CD4-positive, alpha-beta T cell treated with Interleukin-21 for 1 hour (primary cell): ENCODE data around the gene CFAP299.

Source experiments
- DNase-seq: peaks from one replicate; pipeline ENCODE4 v3.0.0-alpha.2; 2020

CFAP299 gene

DNA sequence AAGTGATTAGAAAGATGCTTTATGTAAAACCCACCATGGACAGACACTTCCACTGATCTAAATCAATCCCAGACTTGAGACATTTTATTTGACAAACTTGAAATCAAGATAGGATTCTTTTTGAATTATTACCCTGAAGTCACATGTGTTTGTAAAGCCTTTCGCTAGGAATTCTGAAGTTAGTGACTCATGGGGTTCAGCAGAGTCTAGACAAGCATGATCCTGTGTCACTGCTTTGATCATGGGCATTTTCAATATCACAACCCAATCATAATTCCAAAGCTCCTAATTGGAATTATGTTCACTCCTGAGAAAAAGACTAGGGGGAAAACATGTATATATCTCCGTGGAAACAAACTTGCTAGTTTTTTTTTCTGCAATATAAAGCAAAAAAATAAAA lies 627.5 kb downstream of the CFAP299 start:
- DNase-seq: no peak

DNA sequence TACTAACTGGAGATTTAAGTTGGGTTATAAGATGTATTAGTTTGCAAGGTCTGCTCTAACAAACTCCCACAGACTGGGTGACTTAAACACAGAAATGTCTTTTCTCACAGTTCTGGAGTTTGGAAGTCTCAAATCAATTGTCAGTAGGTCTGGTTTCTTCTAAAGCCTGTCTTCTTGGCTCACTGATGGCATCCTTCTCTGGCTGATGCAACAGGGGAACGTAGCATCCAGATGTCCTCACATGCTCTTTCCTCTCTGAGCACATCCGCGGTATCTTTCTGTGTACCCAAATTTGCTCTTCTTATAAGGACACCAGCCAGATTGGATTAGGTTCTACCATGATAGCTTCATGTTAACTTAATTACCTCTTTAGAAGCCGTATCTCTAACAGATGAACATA lies 631.8 kb downstream of the CFAP299 start:
- no peak for DNase-seq

DNA sequence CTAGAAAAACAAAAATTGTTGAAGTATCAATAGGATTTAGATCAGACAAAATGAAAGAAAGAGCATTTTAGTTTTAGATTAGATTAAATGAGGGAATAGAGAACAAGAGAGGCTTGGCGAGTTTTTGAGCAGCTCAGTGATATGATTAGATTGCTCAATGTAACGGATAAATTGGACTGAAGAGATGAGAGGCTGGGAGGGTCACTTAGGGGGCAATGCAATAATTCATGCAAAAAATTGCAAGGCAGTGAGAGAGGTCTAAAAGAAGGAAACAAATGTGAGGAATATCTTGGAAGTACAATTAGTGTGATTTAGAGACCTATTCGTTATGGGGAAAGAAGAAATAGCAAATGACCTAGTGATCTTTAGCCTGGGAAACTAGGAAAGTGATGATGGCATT lies 644.7 kb downstream of the CFAP299 start:
- no peak for DNase-seq

DNA sequence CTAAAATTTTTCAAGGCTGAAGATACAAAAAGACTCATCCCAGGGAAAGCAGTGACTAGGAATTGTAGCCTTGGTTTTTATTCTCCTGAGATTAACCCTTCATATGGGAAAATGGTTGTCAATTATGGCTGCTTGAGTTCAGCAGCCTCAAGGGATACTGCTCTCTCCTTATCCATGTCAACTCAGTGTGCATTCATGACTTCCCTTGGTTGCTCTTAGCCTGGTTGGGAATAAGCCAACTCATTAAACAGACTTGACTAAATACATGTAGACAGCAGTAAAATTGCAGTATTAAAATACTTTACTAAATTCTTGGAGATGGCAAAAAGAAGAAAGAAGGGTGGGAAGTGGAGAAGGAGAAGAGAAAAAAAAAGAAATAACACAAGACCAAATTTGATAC lies 650.5 kb downstream of the CFAP299 start:
- no peak for DNase-seq

DNA sequence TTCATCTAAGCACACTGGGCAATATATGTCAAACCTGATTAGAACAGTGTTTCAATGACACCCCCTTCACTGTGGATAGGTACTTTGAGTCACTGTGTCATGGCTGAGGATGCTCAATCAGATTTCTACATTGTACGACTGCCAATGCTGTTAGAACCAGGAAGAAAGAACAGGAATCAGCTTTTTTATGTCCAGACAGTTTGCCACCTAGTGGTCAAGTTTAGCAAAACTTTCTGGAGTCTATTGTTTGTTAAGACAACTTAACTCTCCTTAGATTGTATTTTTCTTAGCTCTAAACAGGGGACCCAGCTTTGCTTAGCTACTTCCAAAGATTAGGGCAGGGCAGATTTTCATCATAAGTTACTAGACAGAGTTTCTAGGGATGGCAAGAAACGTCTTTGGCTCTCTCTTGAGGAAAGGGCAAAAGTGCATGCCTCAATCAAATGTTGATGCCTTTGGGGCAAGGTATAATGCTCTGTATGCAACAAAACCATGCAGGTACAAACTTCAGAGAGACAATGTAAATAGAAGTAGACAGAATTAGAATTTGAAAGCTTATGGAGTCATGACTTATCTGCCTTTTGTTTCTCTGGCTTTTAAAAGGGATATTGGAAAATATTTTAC lies 654.5 kb downstream of the CFAP299 start:
- DNase-seq: peak; percentile 63

DNA sequence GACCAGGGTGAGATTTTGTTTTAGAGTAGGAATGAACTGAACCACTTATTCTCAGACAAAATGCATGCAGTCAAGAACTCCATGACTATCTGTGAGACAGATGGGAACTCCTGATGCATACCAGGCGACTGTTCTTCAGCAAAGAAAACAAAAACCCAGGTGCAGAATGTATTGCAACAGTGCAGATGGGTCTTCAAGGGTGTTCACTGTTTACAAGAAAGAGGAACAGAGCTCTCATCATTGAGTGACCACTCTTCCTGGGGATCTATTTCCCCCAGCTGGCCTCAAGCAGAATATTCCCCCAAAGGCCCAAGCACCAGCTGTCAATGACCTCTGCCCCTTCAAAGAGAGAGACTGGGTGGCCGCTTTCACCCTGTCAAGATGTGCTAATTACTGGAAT lies 655.3 kb downstream of the CFAP299 start:
- DNase-seq: no peak

DNA sequence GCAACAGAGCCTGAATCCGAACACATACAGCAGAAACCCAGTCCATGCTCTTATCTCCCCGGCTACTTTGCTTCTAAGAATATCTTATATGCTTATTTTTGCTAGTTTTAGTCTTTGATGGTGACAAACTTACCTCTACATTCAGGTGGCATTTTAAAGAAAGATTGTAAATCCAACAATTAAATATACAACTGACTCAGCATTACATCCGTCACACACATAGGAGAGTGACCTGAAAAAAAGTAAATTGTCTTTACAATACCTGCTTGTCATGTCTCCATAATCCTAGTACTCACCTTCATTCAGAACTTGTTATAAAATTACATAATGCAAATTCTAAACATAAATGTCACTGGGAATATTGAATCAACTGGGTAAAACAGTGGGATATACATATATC lies 664.4 kb downstream of the CFAP299 start:
- DNase-seq: no peak

DNA sequence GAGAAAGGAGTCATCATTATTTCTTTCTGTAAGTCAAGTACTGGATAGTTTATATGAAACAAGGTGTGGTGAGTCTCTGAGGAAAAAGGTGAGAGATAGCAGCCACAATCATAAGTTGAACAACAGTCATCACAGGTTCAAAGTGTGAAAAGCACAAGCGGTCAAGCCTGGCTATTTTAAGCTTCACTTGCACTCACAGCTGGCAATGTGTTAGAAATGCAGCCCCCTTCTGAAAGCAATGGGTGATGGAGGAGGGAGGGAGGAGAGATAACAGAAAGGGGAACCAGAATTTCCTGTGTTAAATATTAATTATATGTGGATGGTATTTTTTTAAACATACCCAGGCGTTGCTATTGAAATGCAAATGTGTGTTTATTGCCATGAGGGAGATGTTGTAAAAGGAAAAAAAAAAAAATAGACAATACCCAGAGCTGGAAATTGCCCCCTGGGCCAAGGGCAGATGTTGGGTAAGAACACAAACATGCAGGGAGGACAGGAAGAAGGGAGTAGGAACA lies 668.1 kb downstream of the CFAP299 start:
- peak; percentile 12 for DNase-seq

DNA sequence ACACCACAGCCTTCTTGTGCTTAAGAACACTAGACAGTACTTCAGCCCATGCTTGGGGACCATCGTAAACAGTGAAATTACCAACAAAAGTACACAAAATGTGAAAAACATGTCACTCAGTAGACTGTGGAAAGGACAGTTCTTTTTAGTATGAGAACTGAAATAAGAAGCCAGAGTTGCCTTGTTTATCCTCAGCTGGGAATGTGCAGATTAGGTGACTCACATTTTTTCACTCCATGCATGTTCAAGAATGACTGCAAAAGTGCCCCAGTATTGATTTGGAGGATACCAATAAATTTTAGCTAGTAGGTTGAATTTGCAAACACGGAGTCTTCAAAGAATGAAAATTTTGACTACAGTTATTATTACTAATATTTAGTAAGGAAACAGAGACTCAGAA lies 671.9 kb downstream of the CFAP299 start:
- no peak for DNase-seq
